Limb (tissue), 2 donors: ENCODE measurements around the gene OSTM1.
A peak's percentile ranks its signal among the peaks of the same experiment; 100 is the strongest.
"Not testable (repeated sequence)": the region's sequence is repeated elsewhere in the genome, so short reads cannot be mapped to it uniquely, and the experiment has no call there.

Experiments
- DNase-seq, 2 donors: peaks; one replicate each; pipeline ENCODE4 v3.0.0-alpha.2; 2016; ENCODE audit errors: extremely low spot score in 2 of 2

Gene OSTM1

GRCh38 chr6:108024427-108025073, 50.0 kb downstream of the OSTM1 start:
- DNase-seq = no peak

GRCh38 chr6:108020472-108021116, 53.9 kb downstream of the OSTM1 start:
- DNase-seq = no peak

- DNase-seq = not testable (repeated sequence)
These were observed 58.3 kb downstream of the OSTM1 start for GRCh38 chr6:108016283-108016682.

- DNase-seq = no peak
These were observed 60.6 kb downstream of the OSTM1 start for GRCh38 chr6:108013787-108014439.

- no peak for DNase-seq
These were observed 64.6 kb downstream of the OSTM1 start for GRCh38 chr6:108009894-108010293.

- not testable (repeated sequence) for DNase-seq
These were observed 65.3 kb downstream of the OSTM1 start for GRCh38 chr6:108009258-108009657.

- DNase-seq = no peak
These were observed 66.2 kb downstream of the OSTM1 start for GRCh38 chr6:108008363-108008762.

GRCh38 chr6:108005961-108006360, 68.6 kb downstream of the OSTM1 start:
- DNase-seq = no peak

- DNase-seq = no peak
These were observed 69.7 kb downstream of the OSTM1 start for GRCh38 chr6:108004861-108005260.

GRCh38 chr6:108002365-108003221, 71.9 kb downstream of the OSTM1 start:
- peak in 1 of 2 donors; percentile 34 for DNase-seq

- DNase-seq = no peak
These were observed 72.8 kb downstream of the OSTM1 start for GRCh38 chr6:108001696-108002231.

GRCh38 chr6:108000259-108000658, 74.3 kb downstream of the OSTM1 start:
- not testable (repeated sequence) for DNase-seq

- DNase-seq = no peak
These were observed 75.2 kb downstream of the OSTM1 start for GRCh38 chr6:107999341-107999740.

- no peak for DNase-seq
These were observed 82.6 kb downstream of the OSTM1 start for GRCh38 chr6:107991772-107992550.
